Testis (tissue), 2 donors: ENCODE data around the gene PHKG1.

ENCODE experiments used
- POLR2A ChIP-seq: fragments of 450-650 bp; IDR thresholded peaks from one replicate; pipeline ENCODE4 v1.6.1; 2017; ENCODE audit warnings: antibody characterized with exemption, mild to moderate bottlenecking, moderate library complexity
- TF ChIP-seq, protein P1 (sequence below), 3 experiments: fragments of 450-650 bp in 2 of 3; fragments of 200-600 bp in 1 of 3; sonication (generic) in 1 of 3; IDR thresholded peaks; one replicate each; pipeline ENCODE4 v1.5.1; 2016 to 2019; ENCODE audit warnings: antibody characterized with exemption in 3 of 3, mild to moderate bottlenecking in 2 of 3, moderate library complexity in 1 of 3

- no peak for TF ChIP-seq POLR2A
- TF ChIP-seq, protein P1, sequence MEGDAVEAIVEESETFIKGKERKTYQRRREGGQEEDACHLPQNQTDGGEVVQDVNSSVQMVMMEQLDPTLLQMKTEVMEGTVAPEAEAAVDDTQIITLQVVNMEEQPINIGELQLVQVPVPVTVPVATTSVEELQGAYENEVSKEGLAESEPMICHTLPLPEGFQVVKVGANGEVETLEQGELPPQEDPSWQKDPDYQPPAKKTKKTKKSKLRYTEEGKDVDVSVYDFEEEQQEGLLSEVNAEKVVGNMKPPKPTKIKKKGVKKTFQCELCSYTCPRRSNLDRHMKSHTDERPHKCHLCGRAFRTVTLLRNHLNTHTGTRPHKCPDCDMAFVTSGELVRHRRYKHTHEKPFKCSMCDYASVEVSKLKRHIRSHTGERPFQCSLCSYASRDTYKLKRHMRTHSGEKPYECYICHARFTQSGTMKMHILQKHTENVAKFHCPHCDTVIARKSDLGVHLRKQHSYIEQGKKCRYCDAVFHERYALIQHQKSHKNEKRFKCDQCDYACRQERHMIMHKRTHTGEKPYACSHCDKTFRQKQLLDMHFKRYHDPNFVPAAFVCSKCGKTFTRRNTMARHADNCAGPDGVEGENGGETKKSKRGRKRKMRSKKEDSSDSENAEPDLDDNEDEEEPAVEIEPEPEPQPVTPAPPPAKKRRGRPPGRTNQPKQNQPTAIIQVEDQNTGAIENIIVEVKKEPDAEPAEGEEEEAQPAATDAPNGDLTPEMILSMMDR (IDR thresholded peaks at IDR 0.05) = no peak
These were observed 23.2 kb upstream of the PHKG1 start, which contains the start of gene NUPR2 for GRCh38 chr7:56115852-56116538.
